ENCODE measurements around the gene TNIP1. TPM values are rescaled to one million over a fixed set of nuclear protein-coding genes. Genes with fewer than 3 reads are reported as not detected.

The TNIP1 gene
- total and polyA plus RNA-seq, 12 donors: 36.6 to 129 (median 93.2) TPM

DNA sequence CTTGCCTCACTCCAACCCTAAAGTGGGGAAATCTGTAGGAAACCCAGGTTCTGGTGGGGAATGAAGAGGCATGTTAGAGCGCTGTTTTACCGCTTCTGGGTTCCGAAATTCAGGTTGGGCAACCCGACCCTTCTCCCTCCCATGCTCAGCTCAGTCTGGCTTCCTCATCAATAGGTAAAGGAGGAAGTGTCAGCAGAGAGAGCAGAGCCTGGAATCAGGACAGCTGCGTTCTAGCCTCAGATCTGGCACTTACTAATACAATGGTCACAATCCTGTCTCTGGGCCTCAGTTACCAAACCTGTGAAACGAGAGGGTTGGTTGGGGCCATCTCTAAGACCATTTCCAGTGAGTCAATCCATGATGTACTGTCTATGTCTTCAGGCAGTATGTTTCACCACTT, 16.2 kb upstream of the TNIP1 start:
- peak overlapping the region in 1 of 5 donors; percentile 25 for H3K27ac ChIP-seq
- WGBS, 4 donors: 76 to 97% (median 86%) methylated on average over 6 of the region's 6 CpGs

DNA sequence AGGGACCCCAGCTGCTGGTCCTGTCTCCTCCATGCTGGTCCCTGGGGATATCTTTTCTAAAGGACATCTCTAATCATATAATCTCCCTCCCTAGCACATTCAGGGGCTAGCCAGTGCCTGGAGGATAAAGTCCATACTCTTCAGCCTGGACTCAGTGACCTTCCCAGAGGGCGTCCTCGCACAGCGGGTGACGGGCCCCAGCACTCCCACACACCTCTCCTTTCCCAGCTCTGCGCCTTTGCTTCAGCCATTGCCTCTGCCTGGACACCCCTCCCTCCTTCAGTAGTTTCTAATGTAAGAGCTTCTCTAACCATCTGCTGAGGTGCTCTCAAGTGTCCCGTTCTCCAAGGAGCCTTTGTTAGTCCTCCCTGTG, 15.2 kb upstream of the TNIP1 start:
- peaks cover 40 to 53% of the 10 kb centered on the region in 2 donors for H3K4me1 ChIP-seq (replicated peaks in 1 of 2)
- no peaks in the 10 kb centered on the region for H3K9me3 ChIP-seq (replicated peaks in 1 of 3)
- H3K27ac ChIP-seq: peak overlapping the region in 4 of 5 donors; percentile 9 to 90 (median 24)
- intact Hi-C loops (cut with DNase I): no loop called here
- no peaks in the 10 kb centered on the region for H3K27me3 ChIP-seq
- DNase-seq: no peak
- TF ChIP-seq POLR2A (IDR thresholded peaks at IDR 0.05): no peak
- TF ChIP-seq, protein P1, sequence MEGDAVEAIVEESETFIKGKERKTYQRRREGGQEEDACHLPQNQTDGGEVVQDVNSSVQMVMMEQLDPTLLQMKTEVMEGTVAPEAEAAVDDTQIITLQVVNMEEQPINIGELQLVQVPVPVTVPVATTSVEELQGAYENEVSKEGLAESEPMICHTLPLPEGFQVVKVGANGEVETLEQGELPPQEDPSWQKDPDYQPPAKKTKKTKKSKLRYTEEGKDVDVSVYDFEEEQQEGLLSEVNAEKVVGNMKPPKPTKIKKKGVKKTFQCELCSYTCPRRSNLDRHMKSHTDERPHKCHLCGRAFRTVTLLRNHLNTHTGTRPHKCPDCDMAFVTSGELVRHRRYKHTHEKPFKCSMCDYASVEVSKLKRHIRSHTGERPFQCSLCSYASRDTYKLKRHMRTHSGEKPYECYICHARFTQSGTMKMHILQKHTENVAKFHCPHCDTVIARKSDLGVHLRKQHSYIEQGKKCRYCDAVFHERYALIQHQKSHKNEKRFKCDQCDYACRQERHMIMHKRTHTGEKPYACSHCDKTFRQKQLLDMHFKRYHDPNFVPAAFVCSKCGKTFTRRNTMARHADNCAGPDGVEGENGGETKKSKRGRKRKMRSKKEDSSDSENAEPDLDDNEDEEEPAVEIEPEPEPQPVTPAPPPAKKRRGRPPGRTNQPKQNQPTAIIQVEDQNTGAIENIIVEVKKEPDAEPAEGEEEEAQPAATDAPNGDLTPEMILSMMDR (IDR thresholded peaks at IDR 0.05): no peak
- no peak overlapping the region for H3K4me3 ChIP-seq
- no peaks in the 10 kb centered on the region for H3K36me3 ChIP-seq (replicated peaks in 1 of 2)
- 83 to 87% (median 84%) methylated on average over 6 of the region's 6 CpGs for WGBS, 4 donors

More for the DNA sequence above, 16.2 kb upstream of the TNIP1 start:
- H3K36me3 ChIP-seq (replicated peaks in 1 of 2): peaks cover 0 to 9% of the 10 kb centered on the region in 2 donors
- H3K4me3 ChIP-seq: no peak overlapping the region
- H3K4me1 ChIP-seq (replicated peaks in 1 of 2): peaks cover 46 to 62% of the 10 kb centered on the region in 2 donors
- DNase-seq: no peak
- H3K27me3 ChIP-seq: no peaks in the 10 kb centered on the region
- intact Hi-C loops (cut with DNase I): no loop called here
- no peaks in the 10 kb centered on the region for H3K9me3 ChIP-seq (replicated peaks in 1 of 3)
- TF ChIP-seq, protein P1 (IDR thresholded peaks at IDR 0.05): no peak

DNA sequence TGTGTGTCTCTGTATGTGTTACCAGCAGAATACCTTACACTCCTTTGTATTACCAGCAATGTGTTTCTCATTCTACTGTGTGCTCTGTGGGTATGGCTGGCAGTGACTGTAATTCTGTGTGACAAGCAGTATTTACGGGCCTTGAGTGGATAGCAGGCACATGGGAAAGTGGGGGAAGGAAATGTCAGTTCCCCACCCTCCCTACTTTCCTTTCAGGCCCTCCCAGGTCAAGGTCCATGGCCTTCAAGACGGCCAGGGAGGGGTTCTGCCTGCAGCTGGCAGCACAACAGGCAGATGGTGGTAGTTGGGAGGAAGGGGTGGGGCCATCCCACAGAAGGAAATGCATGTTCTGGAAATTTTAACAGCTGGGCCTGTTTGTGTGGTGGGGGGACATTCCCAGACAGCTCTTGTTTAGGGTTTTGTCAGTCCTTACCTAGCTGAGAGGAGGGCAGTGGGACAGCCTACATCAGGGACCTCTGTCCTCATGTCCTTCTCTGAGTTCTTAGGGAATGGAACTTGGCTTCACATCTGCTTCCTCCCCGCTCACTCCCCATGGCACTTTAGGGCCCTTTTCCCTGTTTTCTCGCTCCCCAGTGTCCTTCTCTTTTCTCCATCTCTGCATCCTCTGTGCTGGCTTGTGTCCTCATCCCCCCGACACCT, 14.6 kb upstream of the TNIP1 start:
- 40 to 48% (median 46%) methylated on average over 5 of the region's 5 CpGs for WGBS, 4 donors
- no peak overlapping the region for H3K4me3 ChIP-seq
- no peak for TF ChIP-seq POLR2A (IDR thresholded peaks at IDR 0.05)
- TF ChIP-seq, protein P1 (IDR thresholded peaks at IDR 0.05): no peak
- H3K9me3 ChIP-seq (replicated peaks in 1 of 3): no peaks in the 10 kb centered on the region
- H3K27me3 ChIP-seq: no peaks in the 10 kb centered on the region
- DNase-seq: peak in 5 of 7 donors; percentile 37 to 71 (median 55)
- intact Hi-C loops (cut with DNase I): no loop called here
- no peaks in the 10 kb centered on the region for H3K36me3 ChIP-seq (replicated peaks in 1 of 2)
- H3K27ac ChIP-seq: peak overlapping the region in 4 of 5 donors; percentile 9 to 90 (median 24)
- H3K4me1 ChIP-seq (replicated peaks in 1 of 2): peaks cover 35 to 48% of the 10 kb centered on the region in 2 donors

DNA sequence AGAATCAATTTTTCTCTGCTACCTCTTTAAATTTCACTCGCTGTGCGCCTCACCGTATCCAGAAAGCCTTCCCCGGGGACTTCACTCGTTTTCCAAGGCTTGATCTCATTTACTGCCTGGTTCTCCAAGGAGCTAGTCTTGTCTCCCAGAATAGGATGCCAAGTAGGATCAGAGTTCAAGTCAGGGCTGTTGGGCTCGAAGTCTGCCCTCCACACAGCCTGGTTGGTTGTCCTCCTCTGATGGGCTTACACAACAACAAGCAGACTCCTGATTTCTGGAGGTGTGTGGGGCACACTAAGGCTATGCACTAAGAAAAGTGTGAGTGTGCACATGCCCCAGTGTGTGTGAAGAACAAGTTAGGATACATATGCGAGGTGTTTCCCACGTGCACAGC, 14.0 kb upstream of the TNIP1 start:
- no peak for DNase-seq
- H3K36me3 ChIP-seq (replicated peaks in 1 of 2): no peaks in the 10 kb centered on the region
- H3K4me3 ChIP-seq: no peak overlapping the region
- WGBS, 4 donors: 46 to 58% (median 48%) methylated on average over 7 to 8 of the region's 8 CpGs
- H3K27me3 ChIP-seq: no peaks in the 10 kb centered on the region
- H3K27ac ChIP-seq: peak overlapping the region in 3 of 5 donors; percentile 58 to 90 (median 68)
- TF ChIP-seq POLR2A (IDR thresholded peaks at IDR 0.05): no peak
- TF ChIP-seq, protein P1 (IDR thresholded peaks at IDR 0.05): no peak
- H3K9me3 ChIP-seq (replicated peaks in 1 of 3): no peaks in the 10 kb centered on the region
- intact Hi-C loops (cut with DNase I): no loop called here
- peaks cover 29 to 42% of the 10 kb centered on the region in 2 donors for H3K4me1 ChIP-seq (replicated peaks in 1 of 2)

All from adrenal gland (tissue), 12 donors.